Left cardiac atrium (tissue), 2 donors: Measurements from ENCODE around the gene APBB2. TPM values are rescaled to one million over a fixed set of nuclear protein-coding genes. Genes with fewer than 3 reads are reported as not detected.

Experiments used
- total RNA-seq, 2 donors: library from RNA; stranded (reverse); fragmentation: NEBNext Ultra II Directional; extraction: Animal tissue kit (Norgen Biotek cat#: 25700); gene quantifications; one replicate each; pipeline ENCODE4 v1.2.1, GENCODE V29; 2021
- donor health status: DM: no; HTN: yes; CAD: no; lungs with severe emphysema.
- donor health status: DM: yes; HTN: yes; CAD: no.

The APBB2 gene
- total RNA-seq, 2 donors from 2014 or later: 53.0 to 56.5 TPM

Other genes with a start within 250 kb of the APBB2 start
- gene UCHL1, start 42.4 kb upstream of the APBB2 start, total RNA-seq: 10 to 100 TPM; 23.1 to 26.4 TPM